ENCODE results near the gene TMCO4. TPM values are rescaled to one million over a fixed set of nuclear protein-coding genes. Genes with fewer than 3 reads are reported as not detected.

TMCO4 gene
- total RNA-seq, 1 donor from 2014 or later, result 4.1 TPM

DNA sequence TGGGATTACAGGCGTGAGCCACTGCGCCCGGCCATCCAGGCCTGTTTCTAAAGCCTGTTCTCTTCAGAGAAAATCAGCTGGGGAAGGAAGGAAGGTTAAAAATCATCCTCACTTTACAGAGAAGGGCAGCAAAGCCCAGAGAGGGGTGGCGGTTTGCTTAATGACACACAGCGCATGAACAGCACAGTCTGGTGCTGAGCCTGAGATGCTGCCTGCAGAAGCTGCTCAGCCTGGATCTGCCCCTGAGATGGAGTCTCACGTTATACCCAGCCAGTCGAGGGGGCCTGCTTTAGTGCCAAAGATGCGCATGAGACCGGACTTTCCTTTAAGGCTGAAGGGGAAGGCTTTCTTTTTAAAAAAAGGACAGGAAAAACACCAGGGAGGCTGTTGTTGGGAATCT, 113.7 kb downstream of the TMCO4 start:
- TF ChIP-seq, protein P1, sequence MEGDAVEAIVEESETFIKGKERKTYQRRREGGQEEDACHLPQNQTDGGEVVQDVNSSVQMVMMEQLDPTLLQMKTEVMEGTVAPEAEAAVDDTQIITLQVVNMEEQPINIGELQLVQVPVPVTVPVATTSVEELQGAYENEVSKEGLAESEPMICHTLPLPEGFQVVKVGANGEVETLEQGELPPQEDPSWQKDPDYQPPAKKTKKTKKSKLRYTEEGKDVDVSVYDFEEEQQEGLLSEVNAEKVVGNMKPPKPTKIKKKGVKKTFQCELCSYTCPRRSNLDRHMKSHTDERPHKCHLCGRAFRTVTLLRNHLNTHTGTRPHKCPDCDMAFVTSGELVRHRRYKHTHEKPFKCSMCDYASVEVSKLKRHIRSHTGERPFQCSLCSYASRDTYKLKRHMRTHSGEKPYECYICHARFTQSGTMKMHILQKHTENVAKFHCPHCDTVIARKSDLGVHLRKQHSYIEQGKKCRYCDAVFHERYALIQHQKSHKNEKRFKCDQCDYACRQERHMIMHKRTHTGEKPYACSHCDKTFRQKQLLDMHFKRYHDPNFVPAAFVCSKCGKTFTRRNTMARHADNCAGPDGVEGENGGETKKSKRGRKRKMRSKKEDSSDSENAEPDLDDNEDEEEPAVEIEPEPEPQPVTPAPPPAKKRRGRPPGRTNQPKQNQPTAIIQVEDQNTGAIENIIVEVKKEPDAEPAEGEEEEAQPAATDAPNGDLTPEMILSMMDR (IDR thresholded peaks at IDR 0.05; ENCODE audit: unreplicated experiment), result no peak
- no peaks in the 10 kb centered on the region for H3K9me3 Mint-ChIP-seq (ENCODE audit: unreplicated experiment)
- no peaks in the 10 kb centered on the region for H3K27me3 Mint-ChIP-seq (ENCODE audit: unreplicated experiment)
- H3K4me3 Mint-ChIP-seq (ENCODE audit: unreplicated experiment), result no peak overlapping the region
- DNase-seq (ENCODE audit: low spot score), result no peak
- H3K36me3 Mint-ChIP-seq (ENCODE audit: low read depth, unreplicated experiment), result peaks cover 3% of the 10 kb centered on the region
- H3K4me1 Mint-ChIP-seq (ENCODE audit: unreplicated experiment), result no peaks in the 10 kb centered on the region
- H3K27ac Mint-ChIP-seq (ENCODE audit: unreplicated experiment), result no peak overlapping the region

GRCh38 chr1:19684677-19685076, 115.0 kb downstream of the TMCO4 start:
- TF ChIP-seq, protein P1 (IDR thresholded peaks at IDR 0.05; ENCODE audit: unreplicated experiment), result no peak
- H3K4me3 Mint-ChIP-seq (ENCODE audit: unreplicated experiment), result no peak overlapping the region

GRCh38 chr1:19683351-19683750, 116.4 kb downstream of the TMCO4 start:
- no peaks in the 10 kb centered on the region for H3K27me3 Mint-ChIP-seq (ENCODE audit: unreplicated experiment)
- no peaks in the 10 kb centered on the region for H3K36me3 Mint-ChIP-seq (ENCODE audit: low read depth, unreplicated experiment)
- H3K4me3 Mint-ChIP-seq (ENCODE audit: unreplicated experiment), result no peak overlapping the region
- no peaks in the 10 kb centered on the region for H3K9me3 Mint-ChIP-seq (ENCODE audit: unreplicated experiment)
- TF ChIP-seq, protein P1 (IDR thresholded peaks at IDR 0.05; ENCODE audit: unreplicated experiment), result no peak
- no peak for DNase-seq (ENCODE audit: low spot score)
- H3K4me1 Mint-ChIP-seq (ENCODE audit: unreplicated experiment), result no peaks in the 10 kb centered on the region
- no peak overlapping the region for H3K27ac Mint-ChIP-seq (ENCODE audit: unreplicated experiment)

More at GRCh38 chr1:19684677-19685076, 115.0 kb downstream of the TMCO4 start:
- no peaks in the 10 kb centered on the region for H3K27me3 Mint-ChIP-seq (ENCODE audit: unreplicated experiment)
- H3K27ac Mint-ChIP-seq (ENCODE audit: unreplicated experiment), result no peak overlapping the region
- no peaks in the 10 kb centered on the region for H3K36me3 Mint-ChIP-seq (ENCODE audit: low read depth, unreplicated experiment)
- no peaks in the 10 kb centered on the region for H3K9me3 Mint-ChIP-seq (ENCODE audit: unreplicated experiment)
- no peak for DNase-seq (ENCODE audit: low spot score)
- H3K4me1 Mint-ChIP-seq (ENCODE audit: unreplicated experiment), result no peaks in the 10 kb centered on the region

GRCh38 chr1:19682901-19683300, 116.8 kb downstream of the TMCO4 start:
- Mint-ChIP-seq H3K27ac (ENCODE audit: unreplicated experiment) (no peak overlapping the region), H3K9me3 (ENCODE audit: unreplicated experiment) (no peaks in the 10 kb centered on the region), H3K36me3 (ENCODE audit: low read depth, unreplicated experiment) (no peaks in the 10 kb centered on the region), H3K4me3 (ENCODE audit: unreplicated experiment) (no peak overlapping the region), H3K27me3 (ENCODE audit: unreplicated experiment) (no peaks in the 10 kb centered on the region), H3K4me1 (ENCODE audit: unreplicated experiment) (no peaks in the 10 kb centered on the region)
- DNase-seq (ENCODE audit: low spot score), result no peak
- TF ChIP-seq, protein P1 (IDR thresholded peaks at IDR 0.05; ENCODE audit: unreplicated experiment), result no peak

GRCh38 chr1:19682257-19682656, 117.5 kb downstream of the TMCO4 start:
- H3K36me3 Mint-ChIP-seq (ENCODE audit: low read depth, unreplicated experiment), result no peaks in the 10 kb centered on the region
- no peaks in the 10 kb centered on the region for H3K4me1 Mint-ChIP-seq (ENCODE audit: unreplicated experiment)
- no peaks in the 10 kb centered on the region for H3K9me3 Mint-ChIP-seq (ENCODE audit: unreplicated experiment)
- no peak overlapping the region for H3K4me3 Mint-ChIP-seq (ENCODE audit: unreplicated experiment)
- DNase-seq (ENCODE audit: low spot score), result no peak
- no peaks in the 10 kb centered on the region for H3K27me3 Mint-ChIP-seq (ENCODE audit: unreplicated experiment)
- no peak overlapping the region for H3K27ac Mint-ChIP-seq (ENCODE audit: unreplicated experiment)
- TF ChIP-seq, protein P1 (IDR thresholded peaks at IDR 0.05; ENCODE audit: unreplicated experiment), result no peak

Data from endothelial cell (in vitro differentiated cells).